Measurements from ENCODE around the gene CARD9. TPM values are rescaled to one million over a fixed set of nuclear protein-coding genes. Genes with fewer than 3 reads are reported as not detected.

CARD9 gene
- total RNA-seq, 3 donors from 2014 or later (not counting 1 experiment from before 2014, with no cell fraction given), result 1.6 to 4.2 (median 4.0) TPM

DNA sequence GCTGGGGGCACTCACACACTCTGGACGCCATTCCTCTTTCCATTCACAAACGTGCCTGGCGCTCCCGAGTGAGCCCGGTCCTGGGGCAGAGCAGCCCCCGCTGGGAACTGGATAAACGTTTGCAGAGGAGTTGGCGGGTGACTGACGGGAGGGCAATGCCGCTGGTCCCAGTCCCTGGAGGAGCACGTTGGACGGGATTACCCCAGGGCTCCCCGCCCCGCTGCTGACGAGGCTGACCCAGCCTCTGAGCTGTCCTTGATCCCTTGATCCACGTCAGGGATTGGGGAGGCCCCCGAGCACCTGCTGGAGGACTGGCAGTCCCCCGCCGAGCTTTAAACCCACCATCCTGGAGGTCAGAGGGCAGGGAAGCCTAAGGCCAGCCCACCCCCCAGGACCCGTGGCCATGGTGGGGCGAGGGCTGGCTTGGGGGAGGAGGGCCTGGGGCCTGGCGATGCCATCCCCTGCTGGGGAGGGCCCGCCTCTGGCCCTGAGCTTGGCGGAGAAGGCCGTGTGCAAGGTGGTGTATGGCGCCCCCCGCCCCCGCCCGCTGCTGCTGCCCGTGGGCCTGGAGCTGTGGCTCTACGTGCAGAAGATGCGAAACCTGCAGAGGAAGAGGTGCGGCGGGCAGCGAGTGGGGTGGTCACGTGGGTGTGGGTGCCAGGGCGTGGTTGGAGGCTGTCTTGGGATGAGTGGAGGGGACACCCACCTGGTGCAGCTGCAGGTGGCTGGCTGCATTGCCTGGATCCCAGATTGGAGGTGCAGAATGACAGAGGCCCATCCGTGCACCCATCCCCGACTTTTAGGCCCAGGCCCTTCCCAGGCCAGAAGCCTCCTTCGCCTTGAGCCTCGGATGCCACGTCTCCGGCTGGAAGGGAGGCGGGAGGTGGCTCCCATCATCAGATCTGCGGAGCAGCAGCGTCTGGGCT, 41.6 kb downstream of the CARD9 start:
- H3K36me3 ChIP-seq (ENCODE audit: control insufficient read depth, insufficient read depth, low read length), result no peaks in the 10 kb centered on the region
- no peaks in the 10 kb centered on the region for H3K9me3 ChIP-seq (ENCODE audit: control insufficient read depth, insufficient read depth, low read length)
- Mint-ChIP-seq H3K9me3 (no peaks in the 10 kb centered on the region), H3K27me3 (ENCODE audit: low read depth in 2 of 2) (peaks cover 0 to 3% of the 10 kb centered on the region in 2 donors), H3K27ac (no peak overlapping the region), H3K4me1 (no peaks in the 10 kb centered on the region), H3K36me3 (no peaks in the 10 kb centered on the region), H3K4me3 (no peak overlapping the region)
- TF ChIP-seq, protein P1, sequence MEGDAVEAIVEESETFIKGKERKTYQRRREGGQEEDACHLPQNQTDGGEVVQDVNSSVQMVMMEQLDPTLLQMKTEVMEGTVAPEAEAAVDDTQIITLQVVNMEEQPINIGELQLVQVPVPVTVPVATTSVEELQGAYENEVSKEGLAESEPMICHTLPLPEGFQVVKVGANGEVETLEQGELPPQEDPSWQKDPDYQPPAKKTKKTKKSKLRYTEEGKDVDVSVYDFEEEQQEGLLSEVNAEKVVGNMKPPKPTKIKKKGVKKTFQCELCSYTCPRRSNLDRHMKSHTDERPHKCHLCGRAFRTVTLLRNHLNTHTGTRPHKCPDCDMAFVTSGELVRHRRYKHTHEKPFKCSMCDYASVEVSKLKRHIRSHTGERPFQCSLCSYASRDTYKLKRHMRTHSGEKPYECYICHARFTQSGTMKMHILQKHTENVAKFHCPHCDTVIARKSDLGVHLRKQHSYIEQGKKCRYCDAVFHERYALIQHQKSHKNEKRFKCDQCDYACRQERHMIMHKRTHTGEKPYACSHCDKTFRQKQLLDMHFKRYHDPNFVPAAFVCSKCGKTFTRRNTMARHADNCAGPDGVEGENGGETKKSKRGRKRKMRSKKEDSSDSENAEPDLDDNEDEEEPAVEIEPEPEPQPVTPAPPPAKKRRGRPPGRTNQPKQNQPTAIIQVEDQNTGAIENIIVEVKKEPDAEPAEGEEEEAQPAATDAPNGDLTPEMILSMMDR (IDR thresholded peaks at IDR 0.05), result no peak
- no peak overlapping the region for H3K27ac ChIP-seq (ENCODE audit: low read length)
- DNase-seq (no peak), ATAC-seq (no peak)
- peaks cover 4% of the 10 kb centered on the region for H3K27me3 ChIP-seq (ENCODE audit: control insufficient read depth, insufficient read depth, low read length)
- H3K4me3 ChIP-seq (ENCODE audit: low read length), result no peak overlapping the region
- H3K4me1 ChIP-seq (ENCODE audit: control insufficient read depth, insufficient read depth, low read length), result peaks cover 13% of the 10 kb centered on the region
- WGBS (ENCODE audit: insufficient coverage), result 79% methylated on average over 46 of the region's 46 CpGs
- intact Hi-C loops (cut with micrococcal nuclease), result no loop called here

DNA sequence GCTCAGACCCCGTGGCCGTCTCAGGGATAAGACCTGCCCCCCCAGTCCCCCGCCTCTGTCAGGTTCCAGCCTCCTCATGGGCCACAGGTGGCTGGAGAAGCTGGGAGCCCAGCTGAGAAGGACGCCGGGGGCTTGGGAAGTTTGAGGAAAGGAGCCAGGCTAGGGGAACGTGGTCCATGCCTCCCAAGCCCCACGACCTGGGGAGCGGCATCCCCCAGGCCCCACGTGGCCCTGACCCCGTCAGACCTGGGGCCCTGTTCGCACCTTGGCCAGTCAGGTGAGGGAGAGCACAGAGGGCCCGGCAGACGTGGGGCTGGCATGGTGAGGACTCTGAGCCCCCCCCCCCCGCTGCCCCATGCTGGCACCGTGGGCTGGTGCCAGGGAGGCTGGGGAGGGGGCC, 42.4 kb downstream of the CARD9 start:
- Histone ChIP-seq H3K4me3 (ENCODE audit: low read length) (no peak overlapping the region), H3K27ac (ENCODE audit: low read length) (no peak overlapping the region), H3K4me1 (ENCODE audit: control insufficient read depth, insufficient read depth, low read length) (peaks cover 20% of the 10 kb centered on the region), H3K9me3 (ENCODE audit: control insufficient read depth, insufficient read depth, low read length) (no peaks in the 10 kb centered on the region), H3K27me3 (ENCODE audit: control insufficient read depth, insufficient read depth, low read length) (peaks cover 6% of the 10 kb centered on the region), H3K36me3 (ENCODE audit: control insufficient read depth, insufficient read depth, low read length) (no peaks in the 10 kb centered on the region)
- 94% methylated on average over 15 of the region's 15 CpGs for WGBS (ENCODE audit: insufficient coverage)
- Mint-ChIP-seq H3K27ac (no peak overlapping the region), H3K36me3 (no peaks in the 10 kb centered on the region), H3K9me3 (no peaks in the 10 kb centered on the region), H3K4me3 (no peak overlapping the region), H3K4me1 (no peaks in the 10 kb centered on the region), H3K27me3 (ENCODE audit: low read depth in 2 of 2) (peaks cover 0 to 3% of the 10 kb centered on the region in 2 donors)
- ATAC-seq, result no peak
- intact Hi-C loops (cut with micrococcal nuclease), result no loop called here
- TF ChIP-seq, protein P1 (IDR thresholded peaks at IDR 0.05), result no peak
- no peak for DNase-seq

GRCh38 chr9:136330406-136330990, 43.0 kb downstream of the CARD9 start:
- no peak overlapping the region for H3K4me3 ChIP-seq (ENCODE audit: low read length)
- no peaks in the 10 kb centered on the region for H3K9me3 Mint-ChIP-seq
- H3K27ac Mint-ChIP-seq, result no peak overlapping the region
- H3K4me1 Mint-ChIP-seq, result no peaks in the 10 kb centered on the region
- TF ChIP-seq, protein P1 (IDR thresholded peaks at IDR 0.05), result no peak
- intact Hi-C loops (cut with micrococcal nuclease), result no loop called here
- H3K36me3 ChIP-seq (ENCODE audit: control insufficient read depth, insufficient read depth, low read length), result no peaks in the 10 kb centered on the region
- ATAC-seq (no peak), DNase-seq (no peak)
- H3K27ac ChIP-seq (ENCODE audit: low read length), result no peak overlapping the region
- H3K9me3 ChIP-seq (ENCODE audit: control insufficient read depth, insufficient read depth, low read length), result no peaks in the 10 kb centered on the region
- H3K27me3 ChIP-seq (ENCODE audit: control insufficient read depth, insufficient read depth, low read length), result peaks cover 6% of the 10 kb centered on the region
- H3K36me3 Mint-ChIP-seq, result no peaks in the 10 kb centered on the region
- 78% methylated on average over 12 of the region's 14 CpGs for WGBS (ENCODE audit: insufficient coverage)
- H3K4me3 Mint-ChIP-seq, result no peak overlapping the region
- H3K27me3 Mint-ChIP-seq (ENCODE audit: low read depth in 2 of 2), result peaks cover 0 to 3% of the 10 kb centered on the region in 2 donors
- peaks cover 20% of the 10 kb centered on the region for H3K4me1 ChIP-seq (ENCODE audit: control insufficient read depth, insufficient read depth, low read length)
